ENCODE measurements around the gene SLC7A6OS. TPM values are rescaled to one million over a fixed set of nuclear protein-coding genes. Genes with fewer than 3 reads are reported as not detected.

Gene SLC7A6OS
- total RNA-seq, 4 donors from 2014 or later = 8.7 to 15.7 (median 11.5) TPM

GRCh38 chr16:68349838-68350410, 39.2 kb upstream of the SLC7A6OS start:
- no peaks in the 10 kb centered on the region for H3K9me3 ChIP-seq
- no peak overlapping the region for H3K4me3 ChIP-seq
- intact Hi-C loops (cut with DNase I) = no loop called here
- 94% methylated on average over 10 of the region's 10 CpGs for WGBS
- TF ChIP-seq CTCF (IDR thresholded peaks at IDR 0.05) = no peak
- TF ChIP-seq EP300 (IDR thresholded peaks at IDR 0.05) = no peak
- TF ChIP-seq POLR2A (IDR thresholded peaks at IDR 0.05; ENCODE audit: low read depth) = no peak
- no peak for TF ChIP-seq POLR2AphosphoS5 (IDR thresholded peaks at IDR 0.05)
- H3K27ac ChIP-seq (replicated peaks in 1 of 4) = no peak overlapping the region
- no peak for DNase-seq (ENCODE audit: extremely low spot score)
- peaks cover 70 to 100% (median 96%) of the 10 kb centered on the region in 4 donors for H3K36me3 ChIP-seq
- no peaks in the 10 kb centered on the region for H3K27me3 ChIP-seq
- no peaks in the 10 kb centered on the region for H3K4me1 ChIP-seq

- no peak for TF ChIP-seq CTCF (IDR thresholded peaks at IDR 0.05)
- TF ChIP-seq EP300 (IDR thresholded peaks at IDR 0.05) = no peak
- no peak for TF ChIP-seq POLR2AphosphoS5 (IDR thresholded peaks at IDR 0.05)
- TF ChIP-seq POLR2A (IDR thresholded peaks at IDR 0.05; ENCODE audit: low read depth) = no peak
- WGBS = 91% methylated on average over 27 of the region's 27 CpGs
- H3K36me3 ChIP-seq = peaks cover 61 to 95% (median 89%) of the 10 kb centered on the region in 4 donors
- DNase-seq (ENCODE audit: extremely low spot score) = no peak
- no peak overlapping the region for H3K4me3 ChIP-seq
- H3K27me3 ChIP-seq = no peaks in the 10 kb centered on the region
- intact Hi-C loops (cut with DNase I) = no loop called here
- no peaks in the 10 kb centered on the region for H3K9me3 ChIP-seq
- no peaks in the 10 kb centered on the region for H3K4me1 ChIP-seq
- H3K27ac ChIP-seq (replicated peaks in 1 of 4) = no peak overlapping the region
Observed at GRCh38 chr16:68348639-68349445, 38.1 kb upstream of the SLC7A6OS start.

- no peak for TF ChIP-seq EP300 (IDR thresholded peaks at IDR 0.05)
- Histone ChIP-seq H3K4me1 (no peaks in the 10 kb centered on the region), H3K36me3 (peaks cover 50 to 95% (median 88%) of the 10 kb centered on the region in 4 donors), H3K27ac (replicated peaks in 1 of 4) (no peak overlapping the region), H3K4me3 (no peak overlapping the region), H3K9me3 (no peaks in the 10 kb centered on the region), H3K27me3 (no peaks in the 10 kb centered on the region)
- intact Hi-C loops (cut with DNase I) = no loop called here
- DNase-seq (ENCODE audit: extremely low spot score) = no peak
- 78% methylated on average over 4 of the region's 4 CpGs for WGBS
Observed at GRCh38 chr16:68347605-68348004, 36.9 kb upstream of the SLC7A6OS start.

GRCh38 chr16:68346892-68347480, 36.2 kb upstream of the SLC7A6OS start:
- H3K36me3 ChIP-seq = peaks cover 50 to 95% (median 88%) of the 10 kb centered on the region in 4 donors
- H3K27me3 ChIP-seq = no peaks in the 10 kb centered on the region
- intact Hi-C loops (cut with DNase I) = no loop called here
- TF ChIP-seq CTCF (IDR thresholded peaks at IDR 0.05) (no peak), EP300 (IDR thresholded peaks at IDR 0.05) (no peak), POLR2AphosphoS5 (IDR thresholded peaks at IDR 0.05) (no peak), POLR2A (IDR thresholded peaks at IDR 0.05; ENCODE audit: low read depth) (no peak)
- no peaks in the 10 kb centered on the region for H3K4me1 ChIP-seq
- no peak for DNase-seq (ENCODE audit: extremely low spot score)
- H3K9me3 ChIP-seq = no peaks in the 10 kb centered on the region
- WGBS = 86% methylated on average over 12 of the region's 12 CpGs
- no peak overlapping the region for H3K27ac ChIP-seq (replicated peaks in 1 of 4)
- no peak overlapping the region for H3K4me3 ChIP-seq

- H3K36me3 ChIP-seq = peaks cover 50 to 95% (median 88%) of the 10 kb centered on the region in 4 donors
- no peak for DNase-seq (ENCODE audit: extremely low spot score)
- H3K4me3 ChIP-seq = no peak overlapping the region
- intact Hi-C loops (cut with DNase I) = no loop called here
- WGBS = 94% methylated on average over 14 of the region's 16 CpGs
- H3K27me3 ChIP-seq = no peaks in the 10 kb centered on the region
- H3K27ac ChIP-seq (replicated peaks in 1 of 4) = no peak overlapping the region
- no peaks in the 10 kb centered on the region for H3K4me1 ChIP-seq
- H3K9me3 ChIP-seq = no peaks in the 10 kb centered on the region
- TF ChIP-seq EP300 (IDR thresholded peaks at IDR 0.05) (no peak), CTCF (IDR thresholded peaks at IDR 0.05) (no peak), POLR2A (IDR thresholded peaks at IDR 0.05; ENCODE audit: low read depth) (no peak), POLR2AphosphoS5 (IDR thresholded peaks at IDR 0.05) (no peak)
Observed at GRCh38 chr16:68345958-68346635, 35.4 kb upstream of the SLC7A6OS start.
